IPS-NIHi7 (cell line): ENCODE results near the gene RBM20.
A peak's percentile ranks its signal among the peaks of the same experiment; 100 is the strongest.

Experiments used
- DNase-seq: peaks from one replicate; pipeline ENCODE4 v3.0.0; 2012; ENCODE audit warnings: mixed read lengths; ENCODE audit errors: extremely low spot score

Gene RBM20

DNA sequence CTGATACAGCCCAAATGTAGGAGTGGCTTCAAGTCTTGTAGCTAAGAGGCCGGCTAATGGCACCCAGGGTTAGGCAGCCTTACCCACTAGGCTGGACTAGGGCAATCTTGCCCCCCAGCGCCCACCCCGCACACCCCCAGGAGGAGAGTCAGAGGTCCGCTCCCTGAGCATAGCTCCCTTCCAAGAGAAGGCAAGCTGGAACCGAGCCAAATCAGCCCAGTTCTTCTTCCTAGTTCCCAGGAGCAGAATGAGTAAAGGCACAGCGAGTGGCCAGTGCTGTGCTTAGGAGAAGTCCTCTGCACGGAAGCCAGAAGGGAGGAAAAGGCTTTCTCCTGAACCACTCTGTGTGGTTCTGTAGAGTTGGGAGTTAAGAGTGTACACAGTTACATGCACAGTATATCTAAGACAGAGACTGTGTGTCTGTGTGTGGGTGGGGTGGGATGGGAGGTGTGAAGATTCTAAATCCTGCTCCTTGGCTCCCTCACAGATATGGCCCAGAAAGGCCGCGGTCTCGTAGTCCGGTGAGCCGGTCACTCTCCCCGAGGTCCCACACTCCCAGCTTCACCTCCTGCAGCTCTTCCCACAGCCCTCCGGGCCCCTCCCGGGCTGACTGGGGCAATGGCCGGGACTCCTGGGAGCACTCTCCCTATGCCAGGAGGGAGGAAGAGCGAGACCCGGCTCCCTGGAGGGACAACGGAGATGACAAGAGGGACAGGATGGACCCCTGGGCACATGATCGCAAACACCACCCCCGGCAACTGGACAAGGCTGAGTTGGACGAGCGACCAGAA is 167.8 kb downstream of the RBM20 start:
- DNase-seq: no peak

DNA sequence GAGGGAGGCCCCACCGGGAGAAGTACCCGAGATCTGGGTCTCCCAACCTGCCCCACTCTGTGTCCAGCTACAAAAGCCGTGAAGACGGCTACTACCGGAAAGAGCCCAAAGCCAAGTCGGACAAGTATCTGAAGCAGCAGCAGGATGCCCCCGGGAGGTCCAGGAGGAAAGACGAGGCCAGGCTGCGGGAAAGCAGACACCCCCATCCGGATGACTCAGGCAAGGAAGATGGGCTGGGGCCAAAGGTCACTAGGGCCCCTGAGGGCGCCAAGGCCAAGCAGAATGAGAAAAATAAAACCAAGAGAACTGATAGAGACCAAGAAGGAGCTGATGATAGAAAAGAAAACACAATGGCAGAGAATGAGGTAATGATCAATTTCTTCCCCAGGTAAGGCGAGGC is 168.4 kb downstream of the RBM20 start:
- peak; percentile 30 for DNase-seq

DNA sequence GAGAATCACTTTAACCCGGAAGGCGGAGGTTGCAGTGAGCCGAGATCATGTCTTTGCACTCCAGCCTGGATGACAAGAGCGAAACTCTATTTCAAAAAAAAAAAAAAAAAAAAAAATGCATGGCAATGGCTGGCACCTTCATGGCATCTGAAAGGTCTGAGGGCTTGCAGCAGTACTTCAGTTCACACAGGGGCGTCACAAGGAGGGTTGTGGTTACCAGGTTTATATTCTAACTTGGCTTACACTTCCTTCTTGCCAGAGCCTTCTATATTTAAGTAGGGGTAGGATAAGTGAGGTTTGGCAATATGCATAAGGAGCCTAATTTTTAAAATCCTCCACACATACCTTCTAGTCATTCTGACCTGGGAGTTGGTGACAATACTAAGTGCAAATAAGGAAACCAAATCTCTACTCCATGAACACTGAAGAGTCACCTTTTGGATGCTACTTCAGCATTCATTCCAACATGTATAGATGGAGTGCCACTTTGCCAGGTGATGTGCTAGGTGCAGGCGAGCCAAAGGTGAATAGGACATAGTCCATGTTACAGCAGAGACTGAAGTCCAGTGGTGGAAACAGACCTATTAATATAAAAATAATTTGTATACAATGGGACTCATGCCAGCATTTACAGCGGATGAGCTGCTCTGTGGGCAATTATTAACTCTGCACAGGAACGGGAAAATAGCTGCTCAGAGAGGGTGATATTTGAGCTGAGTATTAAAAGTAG is 169.8 kb downstream of the RBM20 start:
- no peak for DNase-seq

GRCh38 chr10:110815354-110816004 is 171.3 kb downstream of the RBM20 start:
- DNase-seq: no peak

DNA sequence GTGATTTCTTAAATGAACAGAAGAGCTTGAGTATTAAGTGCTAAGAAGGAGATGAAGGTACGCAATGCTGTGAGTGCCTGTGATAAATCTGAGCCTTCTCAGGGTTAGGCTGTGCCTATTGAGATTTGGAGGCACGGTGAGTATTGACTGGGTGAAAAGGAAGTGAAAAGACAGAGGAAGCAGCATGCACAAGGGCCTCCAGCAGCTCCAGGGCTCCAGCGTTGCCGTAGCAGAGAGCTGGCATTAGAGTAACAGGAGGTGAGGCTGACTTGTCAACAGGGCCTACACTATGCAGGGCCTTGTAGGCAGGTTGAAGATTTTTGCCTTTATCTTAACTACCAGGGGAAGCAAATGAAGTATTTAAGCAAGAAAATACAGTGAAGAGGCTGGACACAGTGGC is 173.5 kb downstream of the RBM20 start:
- DNase-seq: no peak

- no peak for DNase-seq
Measured at GRCh38 chr10:110818311-110819256, 174.4 kb downstream of the RBM20 start.

GRCh38 chr10:110820321-110820814 is 176.2 kb downstream of the RBM20 start:
- DNase-seq: no peak

DNA sequence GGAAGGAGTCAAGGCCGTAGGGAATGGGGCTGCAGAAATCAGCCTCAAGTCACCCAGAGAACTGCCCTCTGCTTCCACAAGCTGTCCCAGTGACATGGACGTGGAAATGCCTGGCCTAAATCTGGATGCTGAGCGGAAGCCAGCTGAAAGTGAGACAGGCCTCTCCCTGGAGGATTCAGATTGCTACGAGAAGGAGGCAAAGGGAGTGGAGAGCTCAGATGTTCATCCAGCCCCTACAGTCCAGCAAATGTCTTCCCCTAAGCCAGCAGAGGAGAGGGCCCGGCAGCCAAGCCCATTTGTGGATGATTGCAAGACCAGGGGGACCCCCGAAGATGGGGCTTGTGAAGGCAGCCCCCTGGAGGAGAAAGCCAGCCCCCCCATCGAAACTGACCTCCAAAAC is 177.4 kb downstream of the RBM20 start:
- no peak for DNase-seq

DNA sequence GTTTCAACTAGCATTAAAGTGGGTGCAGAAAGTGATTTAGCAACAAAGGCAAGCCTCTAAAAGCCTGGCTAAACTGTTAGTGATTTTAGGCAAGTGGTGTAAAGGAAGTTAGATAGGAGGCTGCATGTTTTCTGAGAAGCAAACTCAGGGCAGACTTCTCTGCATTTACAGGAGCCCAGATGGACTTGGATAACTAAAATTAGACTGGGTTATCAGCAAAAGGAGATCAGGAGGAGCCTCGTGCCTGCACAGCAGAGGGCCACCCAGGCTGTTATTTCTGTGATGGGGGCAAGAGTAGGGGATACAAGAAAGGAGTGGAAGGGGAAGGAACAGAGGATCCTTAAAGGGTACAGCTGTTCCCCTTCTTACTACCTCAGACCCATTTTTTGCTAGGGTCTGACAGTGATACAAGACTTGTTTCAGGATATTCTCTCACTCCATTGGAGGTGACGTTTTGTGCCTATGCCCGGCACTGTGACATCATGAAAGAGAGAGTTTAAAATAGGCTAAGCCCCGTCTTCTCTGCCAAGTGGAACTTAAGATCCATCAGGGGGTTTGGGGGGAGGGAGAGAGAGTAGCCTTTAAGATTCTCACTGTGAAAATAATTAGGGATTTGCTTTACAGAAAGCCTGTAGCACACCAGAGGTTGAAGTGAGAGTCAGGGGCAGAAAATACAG is 178.0 kb downstream of the RBM20 start:
- no peak for DNase-seq

DNA sequence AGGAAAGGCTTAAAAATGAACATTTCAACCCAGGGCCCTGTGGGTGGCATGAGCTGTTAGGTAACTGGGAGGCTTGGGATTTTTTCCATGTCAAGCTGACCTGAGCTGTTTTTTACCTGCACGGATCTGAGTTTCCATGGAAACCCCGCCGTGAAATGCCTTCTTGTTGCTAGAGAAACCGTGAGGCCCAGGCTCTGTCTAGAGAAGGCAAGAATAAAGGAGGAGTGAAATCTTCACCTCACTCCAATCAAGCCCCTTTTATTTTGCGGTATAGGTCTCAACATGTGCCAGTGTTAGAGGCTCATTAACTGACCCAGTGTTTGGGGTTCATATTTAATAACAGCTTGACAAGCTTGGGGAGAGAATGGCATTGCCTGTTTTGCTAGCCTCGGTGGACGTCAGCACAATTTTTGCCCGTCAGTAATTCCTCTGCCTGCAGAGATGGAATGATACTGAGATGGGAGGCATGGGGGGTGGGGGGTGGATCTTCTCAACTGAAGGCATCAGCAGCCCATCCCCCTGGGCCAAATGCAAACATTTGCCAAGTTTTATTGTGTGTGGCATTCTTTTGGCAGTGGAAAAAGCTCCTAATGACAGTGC is 178.7 kb downstream of the RBM20 start:
- peak; percentile 63 for DNase-seq

GRCh38 chr10:110824152-110824441 is 180.0 kb downstream of the RBM20 start:
- no peak for DNase-seq

- DNase-seq: no peak
Measured at GRCh38 chr10:110824660-110825059, 180.5 kb downstream of the RBM20 start.

DNA sequence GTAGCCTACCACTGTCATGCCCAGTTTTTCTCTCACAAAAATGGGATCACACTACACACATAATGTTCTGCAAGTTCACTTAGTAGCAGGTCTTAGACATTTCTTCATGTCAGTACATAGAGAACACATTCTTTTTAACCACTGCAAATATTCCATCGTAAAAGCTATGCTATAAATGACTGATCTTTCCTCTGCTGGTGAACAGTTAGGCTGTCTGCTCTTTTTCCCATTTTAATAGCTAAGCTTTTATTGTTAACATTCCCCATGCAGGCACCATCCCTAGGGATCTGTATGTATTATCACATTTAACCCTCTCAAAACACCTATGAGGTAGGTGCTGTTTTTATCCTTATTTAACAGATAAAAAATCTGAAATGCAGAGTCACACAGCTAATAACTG is 181.4 kb downstream of the RBM20 start:
- no peak for DNase-seq

GRCh38 chr10:110827410-110827809 is 183.3 kb downstream of the RBM20 start:
- no peak for DNase-seq

DNA sequence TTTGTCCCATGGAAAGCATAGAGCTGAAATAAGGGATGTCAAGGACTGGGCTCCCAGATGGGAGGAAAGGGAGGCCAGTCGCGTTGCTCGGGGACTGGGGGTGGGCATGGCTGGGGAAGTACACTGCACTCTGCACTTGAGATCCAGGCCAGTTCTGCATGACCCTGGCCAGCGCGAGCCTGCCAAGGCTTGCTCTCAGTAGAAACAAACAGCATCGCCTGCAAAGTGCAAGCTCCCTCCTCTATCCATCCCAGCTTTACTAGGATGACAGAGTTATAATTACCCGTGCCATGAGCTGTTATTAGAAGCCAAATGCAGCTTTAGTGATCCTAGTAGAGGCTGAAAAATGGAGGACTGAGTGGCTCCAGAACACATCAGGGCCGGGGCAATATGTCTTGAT is 183.7 kb downstream of the RBM20 start:
- DNase-seq: no peak

DNA sequence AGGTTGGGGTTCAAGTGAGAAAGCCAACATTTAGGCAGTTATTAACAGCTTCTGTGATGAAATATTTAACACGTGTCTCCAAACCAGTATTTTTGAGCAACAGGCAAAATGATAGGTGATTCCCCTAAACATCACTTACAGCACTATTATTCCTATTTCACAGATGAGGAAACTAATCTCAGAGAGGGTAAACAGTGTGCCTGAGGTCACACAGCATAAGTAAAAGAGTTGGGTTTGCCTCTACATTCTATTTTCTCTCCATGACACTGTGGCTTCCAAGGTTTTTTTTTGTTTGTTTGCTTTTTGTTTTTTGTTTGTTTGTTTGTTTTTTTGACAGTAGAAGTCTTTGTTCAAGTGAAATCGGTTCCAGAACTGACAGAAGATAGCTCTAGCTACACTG is 184.4 kb downstream of the RBM20 start:
- DNase-seq: no peak

DNA sequence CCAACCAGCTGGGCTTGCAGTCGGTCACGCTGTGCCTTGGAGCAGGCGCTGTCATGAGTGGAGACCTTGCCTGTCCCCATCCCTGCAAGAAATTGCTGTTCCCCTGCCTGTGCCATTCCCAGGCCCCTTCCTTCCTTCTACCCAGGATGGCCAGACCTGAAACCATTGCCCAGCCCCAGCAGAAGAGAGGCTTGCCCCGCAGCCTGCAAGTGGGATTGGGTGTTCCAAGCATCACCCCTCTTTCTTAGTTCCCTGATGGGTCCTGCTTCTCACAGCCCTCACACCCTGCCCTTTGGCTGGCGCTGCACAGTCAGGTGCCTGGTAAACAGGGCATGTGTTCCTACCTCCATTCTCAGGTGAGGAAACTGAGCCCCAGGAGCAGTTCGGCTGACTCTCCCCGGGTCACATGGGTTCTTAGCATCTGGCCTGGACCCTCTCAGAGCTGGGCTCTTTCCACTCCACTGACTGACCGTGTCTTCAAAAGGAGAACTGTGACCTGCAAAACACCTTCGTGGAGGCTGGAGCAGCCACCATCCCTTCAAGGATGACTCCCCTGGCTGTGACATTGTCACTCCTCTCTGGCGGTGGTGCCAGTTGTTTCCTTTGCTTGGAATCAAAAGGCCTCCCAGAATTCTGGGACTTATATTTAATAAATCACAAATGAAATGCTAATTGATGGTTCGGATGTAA is 185.7 kb downstream of the RBM20 start:
- no peak for DNase-seq

DNA sequence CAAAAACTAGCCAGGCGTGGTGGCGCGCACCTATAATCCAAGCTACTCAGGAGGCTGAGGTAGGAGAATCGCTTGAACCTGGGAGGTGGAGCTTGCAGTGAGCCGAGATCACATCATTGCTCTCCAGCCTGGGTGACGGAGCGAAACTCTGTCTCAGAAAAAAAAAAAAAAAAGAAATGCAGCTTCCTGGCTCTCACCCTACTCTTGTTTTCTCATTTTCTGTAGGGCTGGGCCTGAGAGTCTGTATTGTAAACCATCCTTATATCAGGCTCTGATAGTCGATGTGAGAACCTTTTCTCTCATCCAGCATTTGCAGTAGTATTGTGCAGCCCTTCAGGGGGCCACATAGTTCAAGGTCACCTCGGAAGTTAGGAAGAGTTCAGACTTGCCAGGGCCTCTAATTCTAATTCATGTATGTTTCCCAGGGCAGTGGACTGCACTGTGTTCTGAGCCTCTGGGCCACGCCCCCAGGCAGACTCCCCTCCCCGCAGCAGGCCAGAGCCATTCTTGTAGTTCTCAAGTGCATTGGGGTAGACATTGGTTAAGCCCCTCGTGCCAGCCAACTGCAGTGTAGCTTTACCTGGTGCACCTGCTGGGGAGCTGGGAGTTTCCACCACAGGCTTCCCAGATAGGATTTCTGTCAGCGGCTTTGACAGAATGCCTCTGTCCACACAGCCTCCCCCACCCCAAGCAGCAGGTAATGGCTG is 189.3 kb downstream of the RBM20 start:
- DNase-seq: peak; percentile 25

GRCh38 chr10:110833941-110834628 is 189.9 kb downstream of the RBM20 start:
- DNase-seq: no peak
